Activated T-cell treated with anti-CD3 and anti-CD28 coated beads for 4 hours (primary cell): ENCODE measurements around the gene TSPAN16.
"Not testable (repeated sequence)": the region's sequence is repeated elsewhere in the genome, so short reads cannot be mapped to it uniquely, and the experiment has no call there.

ENCODE experiments used
- DNase-seq: peaks from one replicate; pipeline ENCODE4 v3.0.0-alpha.2; 2020

The TSPAN16 gene

DNA sequence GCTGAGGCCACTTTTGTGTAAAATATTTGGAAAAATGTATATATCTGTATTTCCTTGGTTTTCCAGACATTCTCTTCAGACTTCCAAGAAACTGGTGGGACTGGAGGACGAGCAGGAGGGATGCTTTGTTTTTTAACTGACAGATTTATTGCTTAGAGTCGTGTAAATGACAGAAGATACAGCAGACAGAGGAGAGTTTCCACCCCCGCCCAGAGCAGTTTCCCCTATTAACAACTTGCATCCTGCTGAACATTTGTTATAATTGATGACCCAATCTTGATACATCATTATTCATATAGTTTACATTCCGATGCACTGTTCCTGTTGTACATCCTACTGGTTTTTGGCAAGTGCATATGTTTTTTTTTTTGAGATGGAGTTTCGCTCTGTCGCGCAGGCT, 26.6 kb upstream of the TSPAN16 start:
- DNase-seq = no peak

DNA sequence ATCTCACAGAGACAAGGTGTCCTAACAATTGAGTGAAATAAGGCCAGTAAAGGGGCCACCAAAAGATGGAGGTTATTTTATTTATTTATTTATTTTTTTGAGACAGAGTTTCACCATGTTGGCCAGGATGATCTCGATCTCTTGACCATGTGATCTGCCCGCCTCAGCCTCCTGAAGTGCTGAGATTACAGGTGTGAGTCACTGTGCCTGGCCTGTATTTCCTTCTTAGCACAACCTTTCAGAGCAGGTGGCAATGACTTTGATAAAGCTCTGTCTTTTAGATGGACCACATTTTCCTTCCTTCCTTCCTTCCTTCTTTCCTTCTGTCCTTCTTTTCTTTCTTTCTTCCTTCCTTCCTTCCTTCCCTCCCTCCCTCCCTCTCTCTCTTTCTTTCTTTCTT, 22.7 kb upstream of the TSPAN16 start:
- no peak for DNase-seq

DNA sequence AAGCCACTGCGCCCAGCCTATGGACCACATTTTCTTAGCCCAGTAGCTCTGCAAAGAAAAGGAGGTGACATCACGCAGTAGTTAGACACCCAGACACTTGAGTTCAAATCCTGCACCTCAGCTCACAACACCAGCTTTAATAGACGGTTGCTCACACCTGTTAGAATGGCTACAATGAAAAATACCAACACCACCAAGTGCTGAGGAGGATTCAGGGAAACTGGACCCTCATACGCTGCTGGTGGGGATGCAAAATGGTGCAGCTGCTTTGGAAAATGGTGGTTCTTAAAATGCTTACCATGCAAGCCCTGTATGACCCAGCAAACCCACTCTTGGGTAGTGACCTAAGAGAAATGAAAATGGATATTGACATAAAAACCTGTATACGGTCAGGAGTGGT, 22.0 kb upstream of the TSPAN16 start:
- DNase-seq = no peak

DNA sequence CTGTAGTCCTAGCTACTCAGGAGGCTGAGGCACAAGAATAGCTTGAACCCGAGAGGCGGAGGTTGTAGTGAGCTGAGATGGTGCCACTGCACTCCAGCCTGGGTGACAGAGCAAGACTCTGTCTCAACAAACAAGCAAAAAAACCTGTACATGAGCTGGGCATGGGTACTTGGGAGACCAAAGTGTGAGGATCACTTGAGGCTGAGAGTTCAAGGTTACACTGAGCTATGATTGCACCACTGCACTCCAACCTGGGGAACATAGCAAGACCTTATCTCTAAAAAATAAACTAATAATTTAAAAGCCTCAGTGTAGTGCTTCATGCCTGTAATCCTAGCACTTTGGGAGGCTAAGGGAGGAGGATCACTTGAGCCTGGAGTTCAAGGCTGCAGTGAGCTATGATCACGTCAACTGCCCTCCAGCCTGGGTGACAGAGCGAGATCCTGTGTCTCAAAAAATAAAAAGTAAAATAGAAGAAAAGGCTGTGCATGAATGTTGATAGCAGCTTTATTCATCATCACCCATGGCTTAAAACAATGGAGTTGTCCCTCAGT, 21.4 kb upstream of the TSPAN16 start:
- no peak for DNase-seq

GRCh38 chr19:11278670-11279069, 17.3 kb upstream of the TSPAN16 start:
- no peak for DNase-seq

DNA sequence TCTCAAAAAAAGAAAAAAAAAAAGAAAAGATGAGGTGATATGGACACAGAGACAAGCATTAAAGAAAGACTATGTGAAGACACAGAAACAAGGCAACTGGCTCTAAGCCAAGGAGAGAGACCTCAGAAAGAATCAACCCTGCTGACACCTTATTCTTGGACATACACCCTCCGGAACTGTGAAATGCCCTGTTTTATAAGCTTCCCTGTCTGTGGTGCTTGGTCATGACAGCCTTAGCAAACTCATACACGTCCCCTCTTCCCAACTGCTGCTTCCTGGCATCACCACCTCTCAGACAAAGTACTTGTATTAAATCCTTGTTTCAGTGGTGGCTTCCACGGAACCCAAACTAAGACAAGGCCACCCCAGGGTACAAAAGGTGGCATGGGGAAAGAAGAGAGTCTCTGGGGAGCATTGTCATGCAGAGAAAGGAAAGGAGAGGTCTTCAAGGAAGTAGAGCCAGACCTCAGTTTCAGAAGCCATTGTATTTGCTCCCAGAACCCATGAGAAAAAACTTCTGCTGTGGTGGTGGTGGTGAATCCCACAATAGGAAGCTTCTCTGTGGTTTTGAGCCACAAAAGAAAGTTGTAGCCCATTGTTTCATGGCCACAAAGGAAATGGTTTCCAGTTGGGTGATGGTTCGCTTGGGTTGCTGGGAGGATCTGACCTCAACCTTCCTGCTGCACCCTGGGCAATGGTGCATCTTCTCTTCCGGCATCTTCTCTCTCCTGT, 16.3 kb upstream of the TSPAN16 start:
- DNase-seq = no peak

DNA sequence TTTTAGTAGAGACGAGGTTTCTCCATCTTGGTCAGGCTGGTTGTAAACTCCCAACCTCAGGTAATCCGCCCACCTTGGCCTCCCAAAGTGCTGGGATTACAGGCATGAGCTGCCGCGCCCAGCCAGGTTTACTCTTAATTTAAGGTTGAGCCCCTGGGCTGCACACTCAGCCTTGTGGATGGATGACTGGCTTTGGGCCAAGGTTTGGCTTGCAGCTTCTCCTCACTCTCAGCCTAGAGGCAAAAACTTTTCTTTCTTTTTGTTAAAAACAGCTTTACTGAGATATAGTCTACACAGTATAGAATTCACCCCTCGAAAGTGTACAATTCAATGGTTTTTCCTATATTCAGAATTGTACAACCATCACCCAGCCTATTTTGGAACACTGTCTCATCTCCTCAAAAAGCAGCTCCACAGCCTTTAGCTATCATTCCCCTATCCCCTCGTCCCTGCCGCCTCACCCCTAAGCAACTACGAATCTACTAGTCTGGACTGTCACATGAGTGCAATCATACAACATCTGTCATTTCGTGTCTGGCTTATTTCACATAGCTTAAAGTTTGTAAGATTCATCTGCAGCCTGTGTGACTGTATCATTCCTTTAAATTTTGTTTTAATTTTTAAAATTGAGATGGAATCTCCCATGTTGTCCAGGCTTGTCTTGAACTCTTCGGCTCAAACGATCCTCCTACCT, 14.5 kb upstream of the TSPAN16 start:
- DNase-seq = no peak

- DNase-seq = no peak
Measured at GRCh38 chr19:11284515-11284914, 11.4 kb upstream of the TSPAN16 start.

DNA sequence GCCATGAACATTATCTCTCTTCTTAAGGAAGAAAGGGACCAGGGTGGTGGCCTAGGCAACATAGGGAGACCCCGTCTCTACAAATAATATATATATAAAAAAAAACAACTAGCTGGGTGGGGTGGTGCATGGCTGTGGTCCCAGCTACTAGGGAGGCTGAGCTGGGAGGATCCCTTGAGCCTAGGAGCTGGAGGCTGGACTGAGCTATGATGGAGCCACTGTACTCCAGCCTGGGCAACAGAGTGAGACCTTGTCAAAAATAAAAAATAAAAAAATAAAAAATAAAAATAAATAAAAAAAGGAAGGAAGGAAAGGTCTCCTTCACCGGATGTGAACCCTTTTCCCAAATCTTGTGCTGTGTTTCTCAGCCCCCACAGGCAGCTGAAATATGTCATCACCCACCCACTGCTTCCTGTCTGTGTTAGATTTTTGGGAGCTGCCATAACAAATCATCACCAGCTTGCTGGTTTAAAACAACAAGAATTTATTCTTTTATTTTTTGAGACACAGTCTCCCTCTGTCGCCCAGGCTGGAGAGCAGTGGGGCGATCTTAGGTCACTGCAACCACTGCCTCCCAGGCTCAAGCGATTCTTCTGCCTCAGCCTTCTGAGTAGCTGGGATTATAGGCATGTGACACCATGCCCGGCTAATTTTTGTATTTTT, 9.5 kb upstream of the TSPAN16 start:
- no peak for DNase-seq

DNA sequence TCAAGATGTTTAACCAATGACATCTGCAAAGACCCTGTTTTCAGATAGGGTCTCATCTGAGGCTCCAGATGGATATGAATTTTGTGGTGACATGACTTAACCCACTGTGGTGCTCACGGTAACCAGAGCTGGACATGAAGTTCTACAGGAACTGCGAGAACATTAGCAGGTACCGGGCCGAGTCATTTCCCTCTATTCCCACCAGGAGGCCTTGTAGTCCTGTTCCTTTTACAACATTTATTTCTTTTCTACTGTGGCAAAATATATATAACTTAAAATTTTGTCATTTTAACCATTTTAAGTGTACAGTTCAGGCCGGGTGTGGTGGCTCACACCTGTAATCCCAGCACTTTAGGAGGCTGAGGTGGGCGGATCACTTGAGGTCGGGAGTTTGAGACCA, 7.6 kb upstream of the TSPAN16 start:
- DNase-seq = no peak

GRCh38 chr19:11290256-11290655, 5.7 kb upstream of the TSPAN16 start:
- no peak for DNase-seq

DNA sequence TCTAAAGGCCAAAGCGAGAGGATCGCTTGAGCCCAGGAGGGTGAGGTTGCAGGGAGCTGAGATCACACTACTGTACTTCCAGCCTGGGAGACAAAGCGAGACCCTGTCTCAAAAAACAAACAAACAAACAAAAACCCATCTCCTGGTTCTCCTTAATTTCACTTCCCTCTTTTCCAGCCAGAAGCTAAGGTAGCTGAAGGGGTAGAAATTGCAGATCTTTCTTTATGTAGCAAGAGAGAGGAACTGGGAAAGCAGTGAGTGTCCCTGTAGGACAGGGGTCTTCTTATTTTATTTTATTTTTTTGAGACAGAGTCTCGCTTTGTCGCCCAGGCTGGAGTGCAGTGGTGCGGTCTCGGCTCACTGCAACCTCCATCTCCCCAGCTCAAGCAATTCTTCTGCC, 4.5 kb upstream of the TSPAN16 start:
- DNase-seq = no peak

DNA sequence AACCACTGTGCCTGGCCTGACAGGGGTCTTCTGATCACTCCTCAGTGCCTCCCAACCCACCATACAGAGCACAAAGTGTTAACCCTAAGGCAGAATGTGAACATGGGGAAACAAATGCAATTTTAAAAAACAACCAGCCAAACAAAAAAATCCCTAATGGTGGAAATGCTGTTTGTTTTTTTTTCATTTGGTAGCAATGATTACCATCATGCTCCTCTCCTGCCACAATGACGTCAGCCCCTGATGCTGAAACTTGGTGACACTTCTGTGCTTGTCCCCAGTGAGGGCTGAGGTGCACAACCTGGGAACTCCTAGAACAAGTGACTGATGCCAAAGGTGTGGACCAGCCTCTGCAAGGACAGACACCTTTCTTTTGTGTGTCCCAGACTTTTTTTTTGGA, 4.0 kb upstream of the TSPAN16 start:
- no peak for DNase-seq

DNA sequence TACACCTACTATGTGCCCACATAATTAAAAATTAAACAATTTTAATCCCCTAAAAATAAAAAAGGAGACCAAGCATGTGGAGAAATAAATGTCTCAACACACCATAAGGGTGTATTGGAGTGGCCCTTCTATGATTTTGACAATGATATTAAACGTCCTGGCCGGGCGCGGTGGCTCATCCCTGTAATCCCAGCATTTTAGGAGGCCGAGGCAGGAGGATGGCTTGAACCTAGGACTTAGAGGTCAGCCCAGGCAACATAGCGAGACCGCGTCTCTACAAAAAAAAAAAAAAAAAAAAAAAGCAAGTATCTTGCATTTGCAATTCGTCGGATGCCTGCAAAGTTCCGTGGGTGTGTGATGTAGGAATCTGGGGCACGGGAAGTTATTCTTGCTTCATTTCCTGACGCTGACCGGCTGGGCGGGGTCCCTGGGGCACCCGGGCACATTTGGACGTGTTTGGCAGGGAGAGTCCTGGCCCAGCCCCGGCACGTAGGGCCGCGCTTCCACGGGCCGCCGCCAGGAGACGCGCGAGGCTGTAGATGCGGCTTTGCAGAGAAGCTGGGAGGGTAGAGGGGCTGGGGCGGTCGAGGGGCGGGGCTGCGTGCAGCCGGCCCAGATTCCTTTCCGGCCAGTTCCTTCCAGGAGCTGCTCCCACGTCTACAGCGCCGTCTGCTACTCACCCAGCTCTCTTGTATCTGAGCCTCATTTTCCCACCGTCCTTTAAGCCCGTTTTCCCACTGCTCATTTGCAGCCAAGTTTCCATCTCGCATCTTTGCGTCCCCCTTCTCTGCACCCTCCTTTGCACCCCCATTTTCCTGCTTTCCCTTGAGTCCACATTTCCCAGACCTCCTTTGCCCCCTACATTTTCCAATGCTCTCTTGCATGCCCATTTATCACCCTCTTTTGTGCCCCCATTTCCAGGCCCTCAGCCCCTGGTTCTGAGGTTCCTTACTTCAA, 2.2 kb upstream of the TSPAN16 start:
- DNase-seq = peak; percentile 77

GRCh38 chr19:11295180-11295579, 780 bp upstream of the TSPAN16 start:
- DNase-seq = no peak

DNA sequence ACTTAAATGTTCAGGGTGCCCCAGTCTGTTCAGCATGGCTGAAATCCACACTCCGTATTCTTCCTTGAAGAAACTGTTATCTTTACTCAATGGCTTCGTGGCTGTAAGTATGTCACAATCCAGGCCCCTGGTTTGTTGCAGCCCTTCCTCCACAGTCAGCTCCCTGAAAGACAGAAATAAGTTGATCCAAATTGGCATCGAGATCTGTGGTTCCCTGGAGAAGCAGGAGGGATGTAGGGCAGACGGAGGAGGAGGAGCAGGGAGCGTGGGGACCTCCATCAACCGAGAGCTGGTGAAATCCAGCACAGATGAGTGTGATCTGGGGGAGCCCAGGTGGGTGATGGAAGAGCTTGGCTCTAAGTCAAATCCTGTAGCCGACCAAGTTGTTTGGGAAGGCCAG, 304 bp downstream of the TSPAN16 start:
- no peak for DNase-seq

DNA sequence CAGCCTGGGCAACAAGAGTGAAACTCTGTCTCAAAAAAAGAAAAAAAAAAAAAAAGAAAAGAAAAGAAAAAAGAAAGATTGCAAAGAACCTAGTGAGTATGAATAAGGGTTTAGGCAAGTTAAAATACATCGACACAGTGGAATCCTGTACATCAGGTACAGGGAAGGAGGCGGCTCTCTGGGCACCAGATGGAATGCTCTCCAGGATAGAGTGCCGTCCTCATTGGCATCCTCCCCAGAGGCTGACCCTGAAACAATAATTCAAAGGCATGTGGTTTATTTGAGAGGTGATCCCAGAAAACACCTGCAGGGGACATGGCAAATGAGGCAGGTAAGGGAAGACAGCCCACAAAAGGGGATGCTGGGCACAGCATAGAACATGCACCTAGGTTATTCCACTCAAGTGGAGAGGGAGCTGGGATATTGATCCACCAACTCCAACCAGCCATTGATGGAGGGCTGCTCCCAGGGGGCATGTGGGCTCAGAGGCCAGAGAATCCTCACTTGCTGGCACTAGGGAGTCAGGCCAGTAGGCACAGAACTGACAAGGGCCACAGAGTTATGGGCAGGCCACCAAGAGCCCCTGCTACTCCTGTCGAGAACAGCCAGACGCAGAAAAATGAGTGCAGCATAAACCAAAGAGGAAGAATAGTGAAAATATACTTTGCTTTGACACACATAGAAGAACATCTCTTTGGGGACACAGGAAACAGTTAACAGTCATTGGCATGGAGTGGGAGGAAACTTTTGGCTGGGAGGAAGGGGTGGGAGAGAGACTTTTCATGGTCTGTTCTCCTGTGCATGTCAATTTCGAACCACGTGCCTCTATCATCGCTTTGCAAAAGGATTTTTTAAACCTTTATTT, 4.2 kb downstream of the TSPAN16 start:
- no peak for DNase-seq

GRCh38 chr19:11300811-11301120, 4.8 kb downstream of the TSPAN16 start:
- no peak for DNase-seq

- DNase-seq = no peak
Measured at GRCh38 chr19:11304936-11305335, 9.0 kb downstream of the TSPAN16 start.

DNA sequence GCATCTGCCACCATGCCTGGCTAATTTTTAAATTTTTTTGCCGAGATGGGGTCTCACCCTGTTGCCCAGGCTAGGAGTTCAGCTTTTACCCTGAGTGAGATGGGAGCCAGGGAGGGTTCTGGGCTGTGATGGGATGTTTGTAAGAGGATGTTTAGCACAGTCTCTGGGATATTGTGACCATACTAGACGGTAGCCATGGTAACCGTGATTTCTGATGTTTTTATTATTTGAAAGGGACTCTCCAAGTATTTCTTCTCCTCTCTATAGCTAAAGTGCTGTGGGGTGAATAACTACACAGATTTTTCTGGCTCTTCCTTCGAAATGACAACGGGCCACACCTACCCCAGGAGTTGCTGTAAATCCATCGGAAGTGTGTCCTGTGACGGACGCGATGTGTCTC, 10.4 kb downstream of the TSPAN16 start:
- no peak for DNase-seq

GRCh38 chr19:11320278-11320995, 24.5 kb downstream of the TSPAN16 start:
- DNase-seq = not testable (repeated sequence)
